ENCODE data around the gene ZNF727.
"Not testable (repeated sequence)": the region's sequence is repeated elsewhere in the genome, so short reads cannot be mapped to it uniquely, and the experiment has no call there.

DNA sequence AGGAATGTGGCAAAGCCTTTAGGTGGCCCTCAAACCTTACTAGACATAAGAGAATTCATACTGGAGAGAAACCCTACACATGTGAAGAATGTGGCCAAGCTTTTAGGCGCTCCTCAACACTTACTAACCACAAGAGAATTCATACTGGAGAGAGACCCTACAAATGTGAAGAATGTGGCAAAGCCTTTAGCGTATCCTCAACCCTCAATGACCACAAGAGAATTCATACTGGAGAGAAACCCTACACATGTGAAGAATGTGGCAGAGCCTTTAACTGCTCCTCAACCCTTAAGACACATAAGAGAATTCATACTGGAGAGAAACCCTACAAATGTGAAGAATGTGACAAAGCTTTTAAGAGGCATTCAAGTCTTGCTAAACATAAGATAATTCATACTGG is 29.7 kb upstream of the ZNF727 start:
- TF ChIP-seq, protein P1, sequence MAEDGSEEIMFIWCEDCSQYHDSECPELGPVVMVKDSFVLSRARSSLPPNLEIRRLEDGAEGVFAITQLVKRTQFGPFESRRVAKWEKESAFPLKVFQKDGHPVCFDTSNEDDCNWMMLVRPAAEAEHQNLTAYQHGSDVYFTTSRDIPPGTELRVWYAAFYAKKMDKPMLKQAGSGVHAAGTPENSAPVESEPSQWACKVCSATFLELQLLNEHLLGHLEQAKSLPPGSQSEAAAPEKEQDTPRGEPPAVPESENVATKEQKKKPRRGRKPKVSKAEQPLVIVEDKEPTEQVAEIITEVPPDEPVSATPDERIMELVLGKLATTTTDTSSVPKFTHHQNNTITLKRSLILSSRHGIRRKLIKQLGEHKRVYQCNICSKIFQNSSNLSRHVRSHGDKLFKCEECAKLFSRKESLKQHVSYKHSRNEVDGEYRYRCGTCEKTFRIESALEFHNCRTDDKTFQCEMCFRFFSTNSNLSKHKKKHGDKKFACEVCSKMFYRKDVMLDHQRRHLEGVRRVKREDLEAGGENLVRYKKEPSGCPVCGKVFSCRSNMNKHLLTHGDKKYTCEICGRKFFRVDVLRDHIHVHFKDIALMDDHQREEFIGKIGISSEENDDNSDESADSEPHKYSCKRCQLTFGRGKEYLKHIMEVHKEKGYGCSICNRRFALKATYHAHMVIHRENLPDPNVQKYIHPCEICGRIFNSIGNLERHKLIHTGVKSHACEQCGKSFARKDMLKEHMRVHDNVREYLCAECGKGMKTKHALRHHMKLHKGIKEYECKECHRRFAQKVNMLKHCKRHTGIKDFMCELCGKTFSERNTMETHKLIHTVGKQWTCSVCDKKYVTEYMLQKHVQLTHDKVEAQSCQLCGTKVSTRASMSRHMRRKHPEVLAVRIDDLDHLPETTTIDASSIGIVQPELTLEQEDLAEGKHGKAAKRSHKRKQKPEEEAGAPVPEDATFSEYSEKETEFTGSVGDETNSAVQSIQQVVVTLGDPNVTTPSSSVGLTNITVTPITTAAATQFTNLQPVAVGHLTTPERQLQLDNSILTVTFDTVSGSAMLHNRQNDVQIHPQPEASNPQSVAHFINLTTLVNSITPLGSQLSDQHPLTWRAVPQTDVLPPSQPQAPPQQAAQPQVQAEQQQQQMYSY (CRISPR knock-in tag; IDR thresholded peaks at IDR 0.05): not testable (repeated sequence)
- TF ChIP-seq, protein P2, sequence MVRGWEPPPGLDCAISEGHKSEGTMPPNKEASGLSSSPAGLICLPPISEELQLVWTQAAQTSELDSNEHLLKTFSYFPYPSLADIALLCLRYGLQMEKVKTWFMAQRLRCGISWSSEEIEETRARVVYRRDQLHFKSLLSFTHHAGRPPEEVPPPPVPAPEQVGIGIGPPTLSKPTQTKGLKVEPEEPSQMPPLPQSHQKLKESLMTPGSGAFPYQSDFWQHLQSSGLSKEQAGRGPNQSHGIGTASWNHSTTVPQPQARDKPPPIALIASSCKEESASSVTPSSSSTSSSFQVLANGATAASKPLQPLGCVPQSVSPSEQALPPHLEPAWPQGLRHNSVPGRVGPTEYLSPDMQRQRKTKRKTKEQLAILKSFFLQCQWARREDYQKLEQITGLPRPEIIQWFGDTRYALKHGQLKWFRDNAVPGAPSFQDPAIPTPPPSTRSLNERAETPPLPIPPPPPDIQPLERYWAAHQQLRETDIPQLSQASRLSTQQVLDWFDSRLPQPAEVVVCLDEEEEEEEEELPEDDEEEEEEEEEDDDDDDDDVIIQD (CRISPR knock-in tag; IDR thresholded peaks at IDR 0.05; ENCODE audit: low read depth): not testable (repeated sequence)
- not testable (repeated sequence) for TF ChIP-seq MXI1 (IDR thresholded peaks at IDR 0.05; ENCODE audit: borderline replicate concordance, low read depth, low read length)

Measured in HepG2 (cell line).